ENCODE results near the gene MCRIP2. TPM values are rescaled to one million over a fixed set of nuclear protein-coding genes. Genes with fewer than 3 reads are reported as not detected.

MCRIP2 gene
- total and polyA plus RNA-seq, 12 donors = 68.8 to 474 (median 95.2) TPM

DNA sequence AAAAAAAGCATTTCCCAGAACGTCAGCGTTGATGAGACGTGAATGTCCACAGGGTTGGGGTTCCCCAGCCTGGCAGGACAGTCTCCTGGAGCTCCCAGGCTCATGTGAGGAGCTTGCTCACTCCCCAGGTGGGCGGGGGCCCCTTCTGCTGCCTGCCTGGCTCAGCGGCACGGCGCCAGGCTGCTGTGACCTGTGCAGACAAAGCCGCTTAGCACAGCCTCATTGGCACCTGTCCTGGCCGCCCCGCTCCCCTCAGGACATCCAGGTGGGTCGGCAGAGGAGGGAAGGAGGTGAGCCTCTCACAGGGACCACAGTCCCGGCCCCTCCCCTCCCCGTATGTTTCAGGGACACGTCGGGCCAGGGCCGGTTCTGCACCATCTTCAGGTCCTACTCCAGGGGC lies 23.8 kb upstream of the MCRIP2 start:
- no peaks in the 10 kb centered on the region for H3K27me3 ChIP-seq
- no peak overlapping the region for H3K27ac ChIP-seq
- ATAC-seq (no peak), DNase-seq (no peak)
- H3K4me3 ChIP-seq = no peak overlapping the region
- TF ChIP-seq, protein P1, sequence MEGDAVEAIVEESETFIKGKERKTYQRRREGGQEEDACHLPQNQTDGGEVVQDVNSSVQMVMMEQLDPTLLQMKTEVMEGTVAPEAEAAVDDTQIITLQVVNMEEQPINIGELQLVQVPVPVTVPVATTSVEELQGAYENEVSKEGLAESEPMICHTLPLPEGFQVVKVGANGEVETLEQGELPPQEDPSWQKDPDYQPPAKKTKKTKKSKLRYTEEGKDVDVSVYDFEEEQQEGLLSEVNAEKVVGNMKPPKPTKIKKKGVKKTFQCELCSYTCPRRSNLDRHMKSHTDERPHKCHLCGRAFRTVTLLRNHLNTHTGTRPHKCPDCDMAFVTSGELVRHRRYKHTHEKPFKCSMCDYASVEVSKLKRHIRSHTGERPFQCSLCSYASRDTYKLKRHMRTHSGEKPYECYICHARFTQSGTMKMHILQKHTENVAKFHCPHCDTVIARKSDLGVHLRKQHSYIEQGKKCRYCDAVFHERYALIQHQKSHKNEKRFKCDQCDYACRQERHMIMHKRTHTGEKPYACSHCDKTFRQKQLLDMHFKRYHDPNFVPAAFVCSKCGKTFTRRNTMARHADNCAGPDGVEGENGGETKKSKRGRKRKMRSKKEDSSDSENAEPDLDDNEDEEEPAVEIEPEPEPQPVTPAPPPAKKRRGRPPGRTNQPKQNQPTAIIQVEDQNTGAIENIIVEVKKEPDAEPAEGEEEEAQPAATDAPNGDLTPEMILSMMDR (IDR thresholded peaks at IDR 0.05) = no peak
- H3K36me3 ChIP-seq = peaks cover 0 to 14% (median 0%) of the 10 kb centered on the region in 9 donors
- intact Hi-C loops (cut with DNase I) = no loop called here
- H3K4me1 ChIP-seq = no peaks in the 10 kb centered on the region
- no peaks in the 10 kb centered on the region for H3K9me3 ChIP-seq
- WGBS, 2 donors = 92 to 93% methylated on average over 16 of the region's 16 CpGs

- Histone ChIP-seq H3K36me3 (peaks cover 0 to 14% (median 0%) of the 10 kb centered on the region in 9 donors), H3K27ac (no peak overlapping the region), H3K4me1 (no peaks in the 10 kb centered on the region), H3K9me3 (no peaks in the 10 kb centered on the region), H3K27me3 (no peaks in the 10 kb centered on the region), H3K4me3 (no peak overlapping the region)
- TF ChIP-seq, protein P1 (IDR thresholded peaks at IDR 0.05) = no peak
- no peak for DNase-seq
- ATAC-seq = no peak
- 92 to 93% methylated on average over 20 of the region's 20 CpGs for WGBS, 2 donors
- intact Hi-C loops (cut with DNase I) = no loop called here
Observed at GRCh38 chr16:619476-620100, 22.0 kb upstream of the MCRIP2 start.

DNA sequence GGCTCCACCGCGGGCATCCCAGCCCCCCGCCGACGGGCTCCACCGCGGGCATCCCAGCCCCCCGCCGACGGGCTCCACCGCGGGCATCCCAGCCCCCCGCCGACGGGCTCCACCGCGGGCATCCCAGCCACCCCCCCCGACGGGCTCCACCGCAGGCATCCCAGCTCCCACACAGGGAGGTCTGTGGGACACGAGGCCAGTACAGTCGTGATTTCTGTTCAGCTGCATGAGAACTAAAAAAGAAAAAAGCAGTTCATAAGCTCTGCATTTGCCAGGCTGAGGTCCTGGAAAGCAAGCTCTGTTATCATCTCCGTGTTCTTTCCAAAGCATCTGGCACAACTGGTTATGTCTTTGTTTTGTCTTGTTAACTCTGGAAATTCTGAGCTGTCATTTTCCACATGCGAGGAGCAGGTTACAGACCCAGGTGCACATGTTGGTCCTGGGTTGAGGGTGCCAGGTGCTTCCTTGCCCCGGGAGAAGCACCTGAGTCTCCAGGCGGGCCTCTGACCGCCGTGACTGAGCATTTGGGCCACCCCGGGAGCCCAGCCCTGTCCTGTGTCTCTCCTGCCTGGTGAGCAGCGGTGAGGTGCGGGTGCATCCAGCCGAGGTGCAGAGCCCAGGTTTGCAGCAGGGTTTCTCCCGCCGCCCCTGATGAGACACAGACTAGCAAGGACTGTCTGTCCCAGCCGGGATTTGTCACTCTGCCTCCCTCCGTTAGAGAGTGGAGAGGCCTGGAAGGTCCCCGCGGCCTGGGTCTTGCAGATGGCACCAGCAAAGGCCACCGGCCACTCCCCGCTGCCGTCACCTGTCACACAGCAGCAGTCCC lies 20.7 kb upstream of the MCRIP2 start:
- WGBS, 2 donors = 86 to 93% methylated on average over 39 to 41 of the region's 41 CpGs
- Histone ChIP-seq H3K27ac (no peak overlapping the region), H3K9me3 (no peaks in the 10 kb centered on the region), H3K4me1 (no peaks in the 10 kb centered on the region), H3K36me3 (peaks cover 0 to 24% (median 0%) of the 10 kb centered on the region in 9 donors), H3K27me3 (no peaks in the 10 kb centered on the region), H3K4me3 (no peak overlapping the region)
- ATAC-seq (no peak), DNase-seq (no peak)
- intact Hi-C loops (cut with DNase I) = no loop called here
- TF ChIP-seq, protein P1 (IDR thresholded peaks at IDR 0.05) = no peak

DNA sequence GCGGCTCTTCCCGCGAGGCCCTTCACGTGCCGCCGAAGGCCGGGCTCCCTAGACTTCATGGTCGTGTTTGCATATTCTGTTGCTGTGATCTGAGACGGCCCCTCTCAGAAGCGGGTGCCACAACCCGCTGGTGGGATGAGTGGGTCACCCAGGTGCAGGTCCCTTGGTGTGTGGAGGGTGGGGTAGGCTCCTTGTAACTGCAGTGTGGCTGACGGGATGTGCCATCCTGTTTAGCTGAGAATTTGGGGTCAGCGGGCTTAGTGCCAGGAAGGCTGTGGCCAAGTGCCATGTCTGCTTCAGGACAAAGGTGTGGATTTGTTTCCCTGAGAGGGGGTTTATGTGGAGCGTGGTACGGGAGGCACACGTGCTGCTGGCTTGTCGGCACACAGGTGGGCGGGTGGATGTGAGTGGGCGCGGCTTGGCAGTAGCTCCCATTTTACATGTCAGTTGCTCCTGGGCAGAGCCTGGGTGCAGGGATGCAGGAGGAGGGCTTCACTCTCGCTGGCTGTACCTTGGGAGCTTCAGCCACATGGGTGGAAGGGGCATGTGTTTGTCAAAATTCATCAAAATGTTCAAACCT lies 20.0 kb upstream of the MCRIP2 start:
- Histone ChIP-seq H3K4me1 (no peaks in the 10 kb centered on the region), H3K27ac (no peak overlapping the region), H3K36me3 (peaks cover 0 to 31% (median 0%) of the 10 kb centered on the region in 9 donors), H3K9me3 (no peaks in the 10 kb centered on the region), H3K27me3 (no peaks in the 10 kb centered on the region), H3K4me3 (no peak overlapping the region)
- 85 to 92% methylated on average over 21 of the region's 21 CpGs for WGBS, 2 donors
- intact Hi-C loops (cut with DNase I) = no loop called here
- TF ChIP-seq, protein P1 (IDR thresholded peaks at IDR 0.05) = no peak
- ATAC-seq (no peak), DNase-seq (no peak)

Data from heart right ventricle (tissue), 16 donors.